Middle frontal gyrus (tissue), 1 donor: ENCODE measurements around the gene PRTFDC1.
"Not testable (repeated sequence)": the region's sequence is repeated elsewhere in the genome, so short reads cannot be mapped to it uniquely, and the experiment has no call there.

Source experiments
- DNase-seq: peaks from one replicate; pipeline ENCODE4 v3.0.0-alpha.2; 2015; ENCODE audit warnings: low spot score; ENCODE audit errors: extremely low spot score

The PRTFDC1 gene, protein sequence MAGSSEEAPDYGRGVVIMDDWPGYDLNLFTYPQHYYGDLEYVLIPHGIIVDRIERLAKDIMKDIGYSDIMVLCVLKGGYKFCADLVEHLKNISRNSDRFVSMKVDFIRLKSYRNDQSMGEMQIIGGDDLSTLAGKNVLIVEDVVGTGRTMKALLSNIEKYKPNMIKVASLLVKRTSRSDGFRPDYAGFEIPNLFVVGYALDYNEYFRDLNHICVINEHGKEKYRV

GRCh38 chr10:24952143-24952706, at the start of gene PRTFDC1:
PRTFDC1 (minus strand) TSS chr10:24952606; CDS start chr10:24952575, 31 bp downstream.
- no peak for DNase-seq

DNA sequence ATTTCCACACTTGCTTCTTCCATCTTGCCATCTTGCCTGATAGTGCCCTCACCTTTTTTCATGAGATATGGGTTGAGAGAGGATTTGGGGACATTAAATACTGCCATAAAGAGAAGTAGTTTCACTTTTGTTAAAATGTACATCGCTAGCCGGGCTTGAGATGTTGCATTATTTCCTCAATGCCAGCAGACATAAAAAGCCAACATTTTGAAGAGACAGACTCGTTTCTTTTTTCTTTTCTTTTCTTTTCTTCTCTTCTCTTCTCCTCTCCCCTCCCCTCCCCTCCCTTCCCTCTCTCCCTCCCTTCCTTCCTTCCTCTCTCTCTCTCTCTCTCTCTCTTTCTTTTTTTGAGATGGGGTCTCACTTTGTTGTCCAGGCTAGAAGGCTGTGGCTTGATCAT, 45.6 kb upstream of the PRTFDC1 start:
- DNase-seq = no peak

GRCh38 chr10:24995072-24995471, 42.7 kb upstream of the PRTFDC1 start:
- no peak for DNase-seq

DNA sequence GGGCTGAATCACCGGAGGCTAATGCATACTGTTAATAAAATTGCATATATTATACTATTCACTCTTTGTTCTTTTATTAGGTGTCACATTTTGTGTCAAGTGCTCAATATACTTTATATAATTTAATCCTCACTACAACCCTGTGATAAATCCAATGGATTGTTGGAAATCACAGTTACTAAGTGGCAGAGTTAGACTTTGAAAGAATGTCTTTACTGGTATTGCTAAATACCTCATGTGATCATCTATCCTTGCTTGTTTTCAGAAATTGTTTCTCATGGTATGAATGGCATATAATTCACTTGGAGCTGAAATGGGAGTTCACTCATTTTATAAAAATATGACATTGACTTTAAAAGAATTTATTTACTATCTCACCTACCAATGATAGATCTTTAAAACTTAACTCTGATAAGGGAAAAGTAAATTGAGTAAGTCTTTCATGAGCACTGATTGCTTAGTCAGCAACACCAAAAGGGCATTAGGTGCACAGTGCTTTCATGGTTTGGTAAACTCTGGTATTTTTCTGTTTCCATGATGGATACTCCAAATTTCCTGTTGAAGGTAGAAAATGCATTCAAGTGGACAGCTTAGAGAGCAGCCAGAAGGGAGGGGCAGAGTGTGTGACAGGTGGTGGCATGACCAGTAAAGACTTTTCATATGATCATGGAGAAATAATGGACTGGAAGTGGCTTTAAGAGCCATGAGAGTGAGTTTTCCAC, 41.0 kb upstream of the PRTFDC1 start:
- DNase-seq = no peak

DNA sequence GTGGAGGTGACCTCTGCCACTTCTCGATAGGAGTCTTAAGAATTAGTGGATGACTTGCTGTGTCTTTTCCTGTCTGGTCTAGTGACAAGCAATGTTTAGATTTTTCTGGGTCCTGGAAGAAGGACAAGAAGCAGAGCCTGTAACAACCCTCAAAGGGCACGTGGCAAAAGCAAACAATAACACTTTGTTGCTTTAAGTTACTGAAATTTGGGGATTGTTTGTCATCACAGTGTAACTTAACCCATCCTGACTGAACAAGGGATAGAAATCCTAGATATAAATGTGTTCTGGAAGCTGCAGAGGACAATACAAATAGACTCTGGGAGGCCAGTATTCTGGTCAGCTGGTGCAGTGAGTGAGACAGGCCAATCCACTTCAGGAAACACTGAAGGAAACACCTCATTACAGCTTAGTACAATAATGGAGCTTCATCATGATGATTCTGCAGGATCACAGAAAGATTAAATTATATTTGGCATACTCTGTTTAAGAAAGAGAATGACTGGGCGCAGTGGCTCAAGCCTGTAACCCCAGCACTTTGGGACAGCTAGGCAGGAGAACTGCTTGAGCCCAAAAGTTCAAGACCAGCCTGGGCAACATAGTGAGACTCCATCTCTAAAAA, 40.2 kb upstream of the PRTFDC1 start:
- DNase-seq = no peak

GRCh38 chr10:24991298-24991697, 38.9 kb upstream of the PRTFDC1 start:
- no peak for DNase-seq

- DNase-seq = no peak
These were observed 37.5 kb upstream of the PRTFDC1 start for GRCh38 chr10:24989867-24990266.

DNA sequence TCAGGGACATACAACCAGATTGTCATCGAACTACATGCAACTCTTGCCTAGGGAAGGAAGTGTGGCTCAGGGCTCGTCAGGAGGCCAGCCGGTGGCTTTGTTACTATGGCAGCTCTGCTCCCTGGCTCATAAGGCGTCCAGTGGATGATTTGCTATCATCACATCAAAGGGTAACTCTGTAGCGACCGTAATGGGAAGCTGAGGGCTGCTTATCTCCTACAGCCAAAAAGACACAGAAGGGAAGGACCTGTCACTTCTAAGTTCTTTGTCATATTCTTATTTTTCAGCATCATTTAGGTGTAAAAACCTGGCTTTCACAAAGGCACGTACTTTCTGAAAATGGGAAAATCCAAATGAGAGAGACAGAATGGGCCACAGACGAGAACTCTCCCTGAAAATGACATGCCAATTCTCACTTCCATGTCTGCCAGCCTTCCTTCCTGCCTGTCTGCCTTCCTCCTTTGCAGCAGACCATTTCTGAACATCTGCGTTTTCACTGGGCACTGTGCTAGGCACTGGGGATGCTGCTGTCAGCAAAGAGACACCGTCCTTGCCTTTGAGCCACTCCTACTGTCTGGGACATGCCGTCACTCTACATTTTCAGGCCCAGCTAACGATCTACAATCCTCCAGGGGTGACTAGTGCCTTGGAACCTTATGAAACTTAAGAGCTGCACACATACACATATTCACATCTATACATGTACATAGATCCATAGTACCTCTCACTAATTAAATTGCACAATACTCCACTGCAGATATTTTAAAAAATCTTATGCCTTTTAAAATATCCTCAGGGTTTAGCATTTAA, 36.6 kb upstream of the PRTFDC1 start:
- DNase-seq = no peak

- no peak for DNase-seq
These were observed 32.5 kb upstream of the PRTFDC1 start for GRCh38 chr10:24984906-24985305.

DNA sequence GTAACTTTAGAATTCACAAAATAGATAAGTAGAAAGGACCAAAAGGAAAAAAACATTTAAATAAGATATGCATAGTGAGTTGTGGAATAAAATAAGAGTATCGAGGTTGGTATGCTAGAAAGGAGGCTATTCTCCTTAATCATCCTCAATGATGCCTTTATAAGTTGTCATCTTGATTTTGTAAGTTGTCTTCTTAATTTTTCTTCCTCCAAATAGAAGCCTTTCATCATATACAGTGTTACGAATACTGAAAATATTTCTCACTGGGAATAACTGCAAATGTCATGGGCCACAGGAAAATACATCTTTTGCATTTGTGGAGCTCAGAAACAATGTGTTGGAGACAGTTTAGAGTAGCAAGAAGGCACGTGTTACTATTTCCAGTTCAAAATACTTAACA, 31.5 kb upstream of the PRTFDC1 start:
- no peak for DNase-seq

- DNase-seq = no peak
These were observed 30.7 kb upstream of the PRTFDC1 start for GRCh38 chr10:24983130-24983529.

DNA sequence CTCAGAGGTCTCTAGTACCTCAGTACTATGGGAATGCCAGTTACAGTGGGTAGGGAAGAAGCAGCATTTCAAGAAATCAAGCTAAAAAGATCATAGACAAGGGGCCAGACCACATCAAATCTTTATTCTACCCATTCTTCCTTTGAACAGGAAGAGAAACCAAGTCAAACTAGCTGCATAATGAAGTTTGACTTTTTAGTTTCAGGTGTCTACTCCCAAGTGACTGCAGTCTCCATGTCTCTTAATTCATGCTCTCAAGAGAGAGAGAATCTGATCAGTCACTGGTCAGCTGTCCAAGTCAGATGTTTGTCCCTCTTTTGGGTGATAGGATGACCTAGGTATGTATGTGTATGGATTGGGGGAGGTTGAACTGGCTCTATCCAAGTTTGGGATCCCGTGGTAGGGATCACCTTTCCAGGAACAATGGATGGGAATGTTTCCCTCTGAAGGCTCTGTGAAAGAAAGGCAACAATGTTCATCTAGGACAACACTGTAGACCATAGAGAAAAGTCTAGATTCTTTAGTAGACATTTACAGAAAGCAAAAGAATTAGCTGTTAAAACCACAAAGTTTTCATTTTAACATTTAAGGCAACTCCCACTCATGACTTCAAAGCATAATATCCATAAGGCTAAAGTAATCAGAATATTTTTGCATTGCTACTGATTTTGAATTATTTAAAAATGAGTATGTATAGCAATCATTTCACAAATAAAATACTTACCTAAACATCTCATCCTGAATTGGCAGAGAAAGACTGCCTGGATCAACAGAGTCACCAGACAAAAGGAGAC, 30.1 kb upstream of the PRTFDC1 start:
- no peak for DNase-seq

GRCh38 chr10:24981161-24981710, 28.8 kb upstream of the PRTFDC1 start:
- no peak for DNase-seq

DNA sequence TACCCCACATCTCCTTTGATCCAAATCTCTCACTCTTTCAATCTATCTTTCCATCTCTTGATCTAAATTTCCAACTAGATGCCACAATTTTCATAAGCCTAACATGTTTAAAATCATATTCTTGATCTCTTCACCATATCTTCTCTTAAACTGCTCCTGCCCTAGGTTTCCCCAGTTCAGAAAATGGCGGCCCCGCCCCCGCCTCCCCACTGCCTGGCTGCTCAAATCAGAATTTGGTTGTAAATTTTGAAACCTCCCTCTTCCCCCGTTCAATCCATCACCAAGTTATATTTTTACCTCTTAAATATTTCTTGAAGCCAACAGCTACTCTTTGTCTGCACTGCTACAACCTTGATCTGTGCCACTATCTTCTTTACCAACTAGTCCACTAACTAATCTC, 27.3 kb upstream of the PRTFDC1 start:
- no peak for DNase-seq

GRCh38 chr10:24974976-24975375, 22.6 kb upstream of the PRTFDC1 start:
- DNase-seq = no peak

GRCh38 chr10:24973163-24973562, 20.8 kb upstream of the PRTFDC1 start:
- DNase-seq = no peak

- DNase-seq = no peak
These were observed 19.0 kb upstream of the PRTFDC1 start for GRCh38 chr10:24971374-24971773.

- DNase-seq = no peak
These were observed 17.5 kb upstream of the PRTFDC1 start for GRCh38 chr10:24969841-24970281.

DNA sequence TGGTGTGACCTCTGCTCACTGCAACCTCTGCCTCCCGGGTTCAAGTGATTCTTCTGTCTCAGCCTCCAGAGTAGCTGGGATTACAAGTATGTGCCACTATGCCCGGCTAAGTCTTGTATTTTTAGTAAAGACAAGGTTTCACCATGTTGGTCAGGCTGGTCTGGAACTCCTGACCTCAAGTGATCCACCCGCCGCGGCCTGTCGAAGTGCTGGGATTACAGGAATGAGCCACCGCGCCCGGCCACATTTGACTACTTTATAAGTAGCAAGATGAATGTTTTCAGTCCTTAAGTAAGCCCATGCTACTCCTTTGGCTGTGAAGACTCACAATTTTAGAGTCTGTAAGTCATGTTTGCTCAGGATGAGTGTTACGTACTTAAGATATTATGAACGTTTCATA, 16.5 kb upstream of the PRTFDC1 start:
- not testable (repeated sequence) for DNase-seq

- no peak for DNase-seq
These were observed 15.9 kb upstream of the PRTFDC1 start for GRCh38 chr10:24968349-24968748.
